ENCODE data around the gene MINAR1.

The MINAR1 gene

GRCh38 chr15:79459666-79460065 lies 27.5 kb downstream of the MINAR1 start:
- no peak for TF ChIP-seq FOXM1 (IDR thresholded peaks at IDR 0.05; ENCODE audit: borderline replicate concordance, low read depth)
- TF ChIP-seq REST (IDR thresholded peaks at IDR 0.05; ENCODE audit: low read depth) = no peak
- TF ChIP-seq YY1 (IDR thresholded peaks at IDR 0.05; ENCODE audit: low read depth) = no peak
- no peak for TF ChIP-seq RAD21 (IDR thresholded peaks at IDR 0.05; ENCODE audit: low read depth)
- no peak for TF ChIP-seq TCF12 (IDR thresholded peaks at IDR 0.05; ENCODE audit: low read depth)
- TF ChIP-seq EGR1 (IDR thresholded peaks at IDR 0.05) = no peak
- TF ChIP-seq TAF1 (IDR thresholded peaks at IDR 0.05; ENCODE audit: low read depth) = no peak
- TF ChIP-seq MAX (IDR thresholded peaks at IDR 0.05) = no peak
- no peak for TF ChIP-seq CREB1 (IDR thresholded peaks at IDR 0.05; ENCODE audit: low read depth)
- no peak for TF ChIP-seq ZBTB7A (IDR thresholded peaks at IDR 0.05; ENCODE audit: low read depth)
- TF ChIP-seq TEAD4 (IDR thresholded peaks at IDR 0.05) = no peak
- TF ChIP-seq CEBPB (IDR thresholded peaks at IDR 0.05) = no peak
- TF ChIP-seq NFIC (IDR thresholded peaks at IDR 0.05) = no peak
- no peak for TF ChIP-seq EP300 (IDR thresholded peaks at IDR 0.05; ENCODE audit: borderline replicate concordance)

- no peak for TF ChIP-seq TCF12 (IDR thresholded peaks at IDR 0.05; ENCODE audit: low read depth)
- no peak for TF ChIP-seq NFIC (IDR thresholded peaks at IDR 0.05)
- no peak for TF ChIP-seq YY1 (IDR thresholded peaks at IDR 0.05; ENCODE audit: low read depth)
- TF ChIP-seq REST (IDR thresholded peaks at IDR 0.05; ENCODE audit: low read depth) = no peak
- TF ChIP-seq FOXM1 (IDR thresholded peaks at IDR 0.05; ENCODE audit: borderline replicate concordance, low read depth) = no peak
Measured at GRCh38 chr15:79463043-79463780, 31.1 kb downstream of the MINAR1 start.

- TF ChIP-seq CEBPB (IDR thresholded peaks at IDR 0.05) (no peak), EGR1 (IDR thresholded peaks at IDR 0.05) (no peak), TCF12 (IDR thresholded peaks at IDR 0.05; ENCODE audit: low read depth) (no peak)
Measured at GRCh38 chr15:79463781-79464270, 31.7 kb downstream of the MINAR1 start.

- no peak for TF ChIP-seq USF1 (IDR thresholded peaks at IDR 0.05)
- no peak for TF ChIP-seq TCF12 (IDR thresholded peaks at IDR 0.05; ENCODE audit: low read depth)
- no peak for TF ChIP-seq MAX (IDR thresholded peaks at IDR 0.05)
- TF ChIP-seq CEBPB (IDR thresholded peaks at IDR 0.05) = no peak
- no peak for TF ChIP-seq EGR1 (IDR thresholded peaks at IDR 0.05)
- TF ChIP-seq CREB1 (IDR thresholded peaks at IDR 0.05; ENCODE audit: low read depth) = no peak
- no peak for TF ChIP-seq RAD21 (IDR thresholded peaks at IDR 0.05; ENCODE audit: low read depth)
- TF ChIP-seq TEAD4 (IDR thresholded peaks at IDR 0.05) = no peak
- TF ChIP-seq REST (IDR thresholded peaks at IDR 0.05; ENCODE audit: low read depth) = no peak
- TF ChIP-seq NFIC (IDR thresholded peaks at IDR 0.05) = no peak
- no peak for TF ChIP-seq YY1 (IDR thresholded peaks at IDR 0.05; ENCODE audit: low read depth)
- no peak for TF ChIP-seq ZBTB7A (IDR thresholded peaks at IDR 0.05; ENCODE audit: low read depth)
- no peak for TF ChIP-seq TAF1 (IDR thresholded peaks at IDR 0.05; ENCODE audit: low read depth)
- no peak for TF ChIP-seq EP300 (IDR thresholded peaks at IDR 0.05; ENCODE audit: borderline replicate concordance)
- TF ChIP-seq FOXM1 (IDR thresholded peaks at IDR 0.05; ENCODE audit: borderline replicate concordance, low read depth) = no peak
Measured at GRCh38 chr15:79466488-79466887, 34.4 kb downstream of the MINAR1 start.

All from Ishikawa (cell line).